NCI-H2196 treated with DMSO at 0.1 percent for 48 hours (cell line): ENCODE data around the gene EFCAB5.
"Not testable (repeated sequence)": the region's sequence is repeated elsewhere in the genome, so short reads cannot be mapped to it uniquely, and the experiment has no call there.

Source experiments
- DNase-seq: peaks from one replicate; lab custom pipeline; 2025; ENCODE audit not compliant: unreplicated experiment; lab: John Stamatoyannopoulos, UW

The EFCAB5 gene

DNA sequence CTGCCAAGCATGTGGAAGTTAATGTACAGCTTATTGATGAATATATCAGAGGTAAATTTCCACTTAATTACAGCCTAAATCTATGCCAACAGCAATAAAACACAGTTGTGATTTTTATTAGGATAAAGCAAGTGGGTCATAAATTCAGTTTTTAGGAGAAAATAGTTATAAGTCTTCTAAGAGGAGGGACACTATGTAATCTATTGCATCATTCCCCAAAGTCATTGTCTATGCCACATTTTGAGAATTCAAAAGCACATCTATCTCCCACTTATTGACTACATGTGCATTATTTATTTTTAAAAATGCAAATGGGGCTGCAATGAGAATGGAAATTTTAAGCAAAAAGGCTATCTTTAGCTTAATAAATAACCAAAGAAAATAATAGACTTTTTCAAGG is 151.5 kb downstream of the EFCAB5 start:
- DNase-seq = no peak

DNA sequence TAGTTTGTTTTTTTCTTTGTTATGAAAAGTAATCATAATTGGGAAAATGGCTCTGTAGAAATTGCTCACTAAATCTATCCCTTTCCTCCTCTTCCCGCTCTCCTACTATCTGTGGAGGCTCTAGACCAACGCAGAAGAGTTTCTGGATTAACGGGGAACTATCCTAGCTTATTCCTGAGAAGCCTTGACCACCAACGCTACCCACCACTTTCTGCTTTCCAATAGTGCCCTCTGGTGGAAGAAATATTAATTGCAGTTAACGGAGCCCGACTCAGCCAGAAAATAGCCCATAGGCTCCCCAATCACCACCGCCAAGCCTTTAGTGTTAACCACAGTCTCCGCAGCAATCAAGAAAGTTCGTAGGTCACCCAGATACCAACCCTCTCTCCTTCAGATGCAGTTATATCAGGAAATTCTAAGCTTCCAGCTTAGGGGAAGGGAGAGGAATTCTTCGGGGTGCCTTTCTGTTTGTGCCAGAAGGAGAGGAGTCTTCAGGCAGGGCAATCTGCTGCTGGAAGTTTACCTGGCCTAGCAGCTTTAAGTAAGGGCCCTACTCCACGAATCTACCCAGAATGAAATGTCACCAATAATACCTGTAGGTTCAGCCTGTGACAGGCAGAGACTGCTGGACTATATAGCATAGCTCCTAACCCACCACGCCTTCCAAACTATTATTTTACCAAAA is 152.2 kb downstream of the EFCAB5 start:
- no peak for DNase-seq

DNA sequence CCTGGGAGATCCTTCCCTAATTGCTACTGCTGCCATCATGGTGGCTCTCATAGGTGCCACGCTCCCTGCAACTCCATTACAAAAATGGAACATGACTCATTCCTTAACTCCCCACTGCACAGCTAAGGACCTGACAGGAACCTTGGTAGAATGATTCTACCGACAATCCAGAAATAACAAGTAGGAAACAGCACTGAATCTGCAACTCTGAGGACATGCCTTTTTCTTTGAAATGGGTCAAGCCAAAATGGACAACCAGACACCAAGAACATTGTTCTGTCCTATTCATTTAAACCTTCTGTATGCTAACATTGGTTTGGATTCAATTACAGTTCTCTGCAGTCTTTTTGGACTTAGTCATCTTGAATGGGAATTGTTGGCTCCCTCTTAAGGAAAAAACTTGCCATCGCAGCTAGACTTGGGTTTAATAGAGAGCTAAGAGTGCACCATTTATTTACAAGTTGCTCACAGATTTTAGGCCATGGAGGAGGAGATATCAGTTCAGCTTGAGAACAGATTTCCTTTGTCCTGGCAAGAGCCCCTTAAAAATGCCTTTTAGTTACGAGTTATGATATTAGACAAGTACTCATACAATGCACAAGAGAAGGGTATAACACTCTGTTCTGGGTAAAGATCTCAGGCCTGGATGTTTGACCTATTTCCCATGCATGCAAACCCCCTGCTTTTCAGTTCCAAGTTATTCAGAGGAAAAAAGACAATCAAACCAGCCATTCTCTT is 154.2 kb downstream of the EFCAB5 start:
- DNase-seq = no peak

DNA sequence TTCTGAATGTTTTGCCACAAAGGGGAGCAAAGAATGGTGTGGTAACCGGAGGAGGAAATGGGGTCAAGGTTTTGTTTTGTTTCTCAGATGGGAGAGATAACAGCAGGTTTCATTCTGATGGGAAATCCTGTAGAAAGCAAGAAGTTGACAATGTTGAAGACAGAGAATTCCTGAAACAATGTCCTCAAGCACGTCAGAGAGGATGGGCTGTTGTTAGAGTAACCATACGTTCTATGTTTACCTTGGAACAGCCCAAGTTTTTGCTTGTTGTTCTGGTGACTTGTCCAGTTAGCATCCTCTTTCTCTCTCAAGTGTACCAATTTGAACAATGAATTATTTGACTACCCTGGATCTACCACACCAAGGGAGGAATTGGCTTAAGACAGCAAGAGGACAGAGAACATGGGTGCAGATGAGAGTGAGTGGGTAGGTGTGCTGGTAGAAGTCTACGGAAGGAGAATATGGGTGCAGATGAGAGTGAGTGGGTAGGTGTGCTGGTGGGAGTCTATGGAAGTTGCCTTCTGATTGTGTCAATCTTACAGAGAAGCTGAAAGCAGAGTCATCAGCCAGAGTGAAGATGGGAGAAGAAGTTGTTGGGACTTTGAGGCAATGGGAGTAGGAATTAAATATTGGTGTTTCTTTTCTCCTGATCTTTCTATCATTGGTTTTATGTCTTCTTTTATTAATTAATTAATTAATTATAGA is 160.4 kb downstream of the EFCAB5 start:
- DNase-seq = no peak

DNA sequence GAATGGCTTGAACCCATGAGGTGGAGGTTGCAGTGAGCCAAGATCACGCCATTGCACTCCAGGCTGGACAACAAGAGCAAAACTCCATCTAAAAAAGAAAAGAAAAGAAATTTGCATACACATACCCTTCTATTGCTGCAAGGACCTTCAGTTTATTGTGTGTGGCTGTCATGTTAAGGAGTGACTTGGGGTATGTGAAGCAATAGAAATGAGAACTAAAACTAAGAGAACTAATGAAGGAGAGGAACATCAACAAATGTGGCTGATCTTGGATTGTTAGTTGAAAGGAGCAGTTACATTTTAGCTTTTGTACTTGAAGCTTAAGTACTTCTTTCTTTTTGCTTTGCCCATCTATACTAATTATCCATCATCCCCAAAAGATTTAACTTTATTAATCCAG is 162.5 kb downstream of the EFCAB5 start:
- no peak for DNase-seq

DNA sequence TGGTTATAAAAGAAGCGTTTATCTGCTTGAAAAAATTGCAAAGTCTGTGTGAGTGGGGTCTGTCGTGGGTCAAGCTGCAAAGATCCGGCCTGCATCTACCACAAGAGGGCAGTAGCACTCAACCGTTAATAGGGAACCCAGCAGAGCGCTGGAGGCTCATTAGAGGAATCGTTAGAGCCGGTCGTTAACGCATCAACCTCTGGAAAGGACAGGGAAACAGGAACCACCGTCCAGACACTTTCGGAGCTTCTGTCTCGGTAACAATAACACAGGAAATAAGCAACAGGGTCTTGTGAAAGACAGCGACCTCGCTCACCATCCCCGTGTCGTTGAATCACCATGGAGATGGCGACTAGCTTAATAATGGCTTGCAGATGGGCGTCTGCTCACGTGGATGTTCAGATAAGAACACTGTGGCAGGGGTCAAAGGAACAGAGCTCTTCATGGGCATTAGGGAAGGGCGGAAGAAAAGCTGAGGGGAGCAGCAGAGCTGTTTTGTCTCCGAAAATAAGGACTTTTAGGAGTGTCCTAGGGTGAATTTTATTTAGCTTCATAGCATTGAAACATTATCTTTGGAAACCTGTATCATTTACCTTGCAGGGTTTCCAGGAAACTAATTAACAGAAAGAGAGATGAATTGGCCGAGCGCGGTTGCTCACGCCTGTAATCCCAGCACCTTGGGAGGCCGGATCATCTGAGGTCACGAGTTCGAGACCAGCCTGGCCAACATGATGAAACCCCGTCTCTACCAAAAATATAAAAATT is 163.3 kb downstream of the EFCAB5 start:
- DNase-seq = peak; percentile 18

DNA sequence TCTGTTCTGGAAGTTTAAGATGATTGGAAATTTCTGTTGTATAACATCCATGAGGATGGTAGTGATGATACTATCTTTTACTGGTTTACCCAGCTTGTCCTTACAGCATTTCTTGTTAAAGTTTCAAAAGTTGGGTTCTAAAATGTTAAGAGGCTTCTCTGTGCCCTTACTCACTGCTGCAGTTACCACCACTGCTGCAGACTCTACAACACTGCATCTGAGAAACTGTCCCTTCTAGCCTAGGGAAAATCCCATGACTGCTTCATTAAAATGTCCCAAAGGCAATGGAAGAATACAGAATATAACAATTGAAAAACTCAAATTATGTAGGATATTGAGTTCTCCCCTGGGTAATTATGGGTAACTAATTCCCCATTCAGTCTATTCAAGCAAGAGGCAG is 171.4 kb downstream of the EFCAB5 start:
- DNase-seq = no peak

DNA sequence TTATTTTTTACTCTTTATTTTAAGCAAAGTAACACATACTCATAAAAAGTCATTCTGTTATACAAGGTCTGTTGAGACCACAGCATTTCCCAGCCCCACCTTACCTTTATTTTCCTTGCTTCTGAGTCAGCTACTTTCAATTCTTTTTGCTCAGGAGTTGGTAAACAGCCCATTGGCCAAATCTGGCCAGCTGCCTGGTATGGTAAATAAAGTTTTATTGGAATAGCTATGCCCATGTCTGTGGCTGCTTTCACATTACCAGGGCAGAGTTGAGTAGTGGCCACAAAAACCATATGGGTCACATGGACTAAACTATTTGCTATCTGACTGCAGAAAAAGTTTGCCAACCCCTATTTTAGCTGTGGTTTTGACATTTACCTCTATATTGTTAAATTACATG is 171.8 kb downstream of the EFCAB5 start:
- DNase-seq = no peak

DNA sequence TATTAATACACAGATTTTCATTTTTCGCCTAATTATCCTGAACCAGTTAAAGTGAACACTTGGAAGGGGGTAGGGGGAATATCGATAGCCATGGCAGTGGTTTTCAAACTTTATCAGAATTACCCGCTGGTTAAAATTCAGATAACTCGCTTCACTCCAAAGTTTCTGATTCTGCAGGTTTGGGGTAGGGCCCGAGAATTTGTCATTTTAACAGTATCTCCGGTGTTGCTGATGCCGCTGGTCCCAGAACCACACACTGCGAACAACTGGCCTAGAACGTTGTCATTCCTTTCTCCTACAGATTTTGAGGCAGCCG is 174.9 kb downstream of the EFCAB5 start:
- DNase-seq = no peak

DNA sequence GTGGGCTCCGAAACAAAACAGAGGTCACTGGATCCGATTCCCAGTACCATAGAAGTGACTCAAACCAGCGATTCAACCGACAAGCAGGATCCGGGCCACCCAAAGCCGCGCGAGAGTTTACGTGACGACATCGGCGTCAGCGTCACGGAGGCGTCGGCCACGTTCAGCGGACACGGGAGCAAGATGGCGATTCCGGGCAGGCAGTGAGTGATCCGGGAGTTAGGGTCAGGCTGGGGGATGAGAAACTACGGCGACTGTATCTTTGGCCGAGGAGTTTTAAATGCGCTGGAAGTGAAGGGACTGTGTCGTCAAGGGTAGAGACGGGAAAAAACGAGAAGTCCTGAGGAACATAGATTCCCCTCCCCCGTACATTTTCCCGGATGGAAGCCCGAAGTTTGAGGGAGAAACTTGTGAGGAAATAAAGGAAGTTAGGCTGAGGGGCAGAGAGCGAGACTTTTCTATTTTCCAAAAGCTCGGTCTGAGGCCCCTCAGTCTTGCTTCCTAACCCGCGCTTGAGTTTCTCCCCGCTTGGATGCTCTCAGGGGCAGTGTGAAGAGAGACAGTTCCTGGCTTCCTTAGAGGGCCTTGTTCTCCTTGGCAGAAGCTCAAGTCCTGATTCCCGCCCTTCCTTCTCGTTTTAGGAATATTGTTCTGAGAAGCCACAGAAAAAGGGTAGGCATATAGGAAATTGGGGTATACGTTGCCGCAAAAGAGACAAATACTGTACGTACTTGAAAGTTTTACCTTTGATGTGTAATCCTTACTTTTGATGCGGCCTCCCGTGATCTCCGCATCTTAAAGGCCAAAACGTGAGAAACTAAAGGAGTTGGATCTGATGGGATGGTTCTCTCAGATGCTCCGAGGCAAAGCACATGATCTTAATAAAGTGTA is 175.5 kb downstream of the EFCAB5 start, which contains the start of gene NSRP1:
TSS of gene NSRP1 (plus strand) at position 156 of the 891 bp plus-strand sequence. CDS start at position 184, 28 bp downstream.
- DNase-seq = peak; percentile 52

DNA sequence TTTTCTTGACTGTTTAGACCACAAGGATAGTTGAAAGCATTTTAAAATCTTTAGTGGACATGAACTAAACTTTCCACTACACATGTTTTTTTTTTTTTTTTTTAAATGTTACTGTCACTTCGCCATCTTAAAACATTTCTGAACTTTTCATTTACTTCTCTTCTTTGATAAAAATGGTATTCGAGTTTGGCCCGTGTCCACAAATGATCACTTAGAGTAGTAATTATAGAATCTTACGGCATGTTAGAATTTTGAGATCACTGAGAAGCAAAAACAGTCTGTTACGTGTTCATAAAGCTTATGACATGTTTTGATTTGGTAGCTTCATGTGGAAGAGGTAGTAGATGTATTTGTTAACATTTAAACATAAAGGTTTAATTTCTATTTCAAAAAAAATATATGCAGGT is 176.2 kb downstream of the EFCAB5 start:
- DNase-seq = no peak

DNA sequence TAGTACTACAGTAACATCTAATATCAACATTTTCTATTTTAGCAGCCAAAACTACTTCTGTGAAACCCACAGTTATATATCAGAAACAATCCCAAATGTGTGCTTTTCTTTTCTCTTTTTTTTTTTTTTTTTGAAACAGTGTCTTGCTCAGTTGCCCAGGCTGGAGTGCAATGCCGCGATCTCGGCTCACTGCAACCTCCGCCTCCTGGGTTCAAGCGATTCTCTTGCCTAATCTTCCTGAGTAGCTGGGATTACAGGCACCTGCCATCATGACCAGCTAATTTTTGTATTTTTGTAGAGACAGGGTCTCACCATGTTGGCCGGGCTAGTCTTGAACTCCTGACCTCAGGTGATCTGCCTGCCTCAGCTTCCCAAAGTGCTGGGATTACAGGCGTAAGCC is 177.2 kb downstream of the EFCAB5 start:
- DNase-seq = not testable (repeated sequence)

DNA sequence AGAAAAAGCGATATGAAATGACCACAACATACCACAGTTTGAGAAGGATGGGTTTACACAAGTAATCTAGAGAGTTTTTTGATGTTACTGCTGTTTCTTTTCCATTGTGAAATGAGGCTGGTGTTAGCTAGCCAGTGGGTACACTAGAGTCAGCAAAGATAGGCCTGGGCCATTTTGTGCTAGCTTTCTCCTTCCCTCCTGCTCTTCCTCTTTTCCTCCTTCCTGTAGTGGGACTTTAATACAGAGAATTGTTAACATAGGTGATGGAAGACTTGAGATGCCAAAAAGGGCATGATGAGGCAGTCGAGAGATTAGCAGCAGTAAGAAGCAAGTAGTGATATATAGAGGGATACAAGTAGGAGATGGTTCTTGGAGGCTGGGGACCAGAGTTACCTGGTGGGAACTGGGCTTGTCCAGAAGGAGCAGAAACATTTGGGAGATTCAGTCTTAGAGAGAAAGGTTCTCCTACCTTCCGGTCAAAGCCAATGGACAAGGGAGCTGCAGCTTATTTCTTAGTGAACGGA is 182.9 kb downstream of the EFCAB5 start:
- no peak for DNase-seq

DNA sequence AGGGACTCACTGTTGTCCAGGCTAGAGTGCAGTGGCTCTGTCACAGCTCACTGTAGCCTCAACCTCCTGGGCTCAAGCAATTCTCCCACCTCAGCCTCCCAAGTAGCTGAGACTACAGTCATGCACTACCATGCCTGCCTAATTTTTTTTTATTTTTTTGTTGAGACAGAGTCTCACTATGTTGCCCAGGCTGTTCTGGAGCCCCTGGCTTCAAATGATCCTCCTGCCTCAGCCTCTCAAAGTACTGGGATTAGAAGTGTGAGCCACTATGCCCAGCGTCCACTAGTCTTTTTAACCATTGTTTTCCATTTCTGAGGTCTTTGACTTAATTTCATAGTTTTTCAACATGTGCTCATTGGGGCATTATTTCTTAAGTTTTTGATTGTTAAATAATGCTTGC is 188.7 kb downstream of the EFCAB5 start:
- DNase-seq = no peak

DNA sequence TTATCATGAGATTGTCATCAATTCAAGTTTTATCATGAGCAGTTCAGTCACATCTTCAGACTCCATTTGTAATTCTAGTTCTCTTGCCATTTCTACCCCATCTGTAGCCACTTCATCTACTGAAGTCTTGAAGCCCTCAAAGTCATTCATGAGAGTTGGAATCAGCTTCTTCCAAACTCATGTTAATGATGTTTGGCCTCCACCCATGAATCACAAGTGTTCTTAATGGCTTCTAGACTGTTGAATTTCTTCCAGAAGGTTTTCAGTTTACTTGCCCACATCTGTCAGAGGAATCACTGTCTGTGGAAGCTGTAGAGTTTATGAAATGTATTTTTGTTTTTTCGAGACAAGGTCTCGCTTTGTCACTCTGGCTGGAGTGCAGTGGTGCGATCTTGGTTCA is 191.2 kb downstream of the EFCAB5 start:
- no peak for DNase-seq

DNA sequence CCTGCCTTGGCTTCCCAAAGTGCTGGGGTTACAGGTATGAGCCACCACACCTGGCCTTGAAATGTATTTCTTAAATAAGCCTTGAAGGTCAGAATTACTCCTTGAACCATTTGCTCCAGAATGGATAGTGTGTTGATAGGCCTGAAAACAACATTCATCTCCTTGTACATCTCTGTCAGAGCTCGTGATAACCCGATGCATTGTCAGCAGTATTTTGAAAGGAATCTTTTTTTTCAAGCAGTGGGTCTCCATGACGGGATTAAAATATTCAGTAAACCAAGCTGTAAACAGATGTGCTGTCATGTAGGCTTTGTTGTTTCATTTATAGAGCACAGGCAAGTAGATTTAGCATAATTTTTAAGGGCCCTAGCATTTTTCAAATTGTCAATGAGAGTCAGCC is 191.8 kb downstream of the EFCAB5 start:
- DNase-seq = no peak

DNA sequence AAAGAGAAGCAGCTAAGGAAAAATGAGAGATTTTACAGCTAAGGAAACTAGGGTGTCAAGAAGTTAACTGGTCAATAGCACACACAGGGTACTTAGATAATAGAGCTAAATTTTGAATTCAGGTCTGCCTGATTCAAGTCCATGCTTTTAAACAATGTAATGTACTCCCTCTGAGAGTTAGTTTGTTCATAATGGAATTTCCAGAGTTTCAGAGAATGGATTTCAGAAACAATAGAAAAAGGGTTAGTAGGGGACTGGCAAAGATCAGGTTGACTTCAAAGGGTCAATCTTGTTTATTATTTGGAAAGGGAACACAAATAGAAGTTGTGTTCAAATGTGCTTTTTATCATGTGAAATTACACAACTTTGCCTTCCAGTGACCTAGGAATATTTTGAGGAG is 193.1 kb downstream of the EFCAB5 start:
- DNase-seq = no peak

DNA sequence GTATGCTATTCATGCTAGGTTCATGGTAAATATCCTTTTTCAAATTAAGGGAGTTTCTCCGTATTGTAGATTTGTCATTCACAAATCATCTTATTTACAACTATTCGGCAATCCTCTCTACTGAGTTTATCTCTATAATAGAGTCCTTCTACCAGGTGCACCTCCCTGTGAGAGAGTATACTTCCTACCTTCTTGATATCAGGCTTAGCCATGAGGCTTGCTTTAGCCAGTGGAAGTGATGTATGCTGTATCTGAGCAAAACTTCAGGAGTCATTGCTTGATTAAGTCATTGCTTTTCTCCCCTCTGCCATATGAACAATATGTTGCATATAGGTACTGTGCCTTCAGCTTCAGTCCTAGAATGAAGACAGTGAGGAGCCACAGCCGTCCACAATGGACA is 195.7 kb downstream of the EFCAB5 start:
- DNase-seq = no peak

DNA sequence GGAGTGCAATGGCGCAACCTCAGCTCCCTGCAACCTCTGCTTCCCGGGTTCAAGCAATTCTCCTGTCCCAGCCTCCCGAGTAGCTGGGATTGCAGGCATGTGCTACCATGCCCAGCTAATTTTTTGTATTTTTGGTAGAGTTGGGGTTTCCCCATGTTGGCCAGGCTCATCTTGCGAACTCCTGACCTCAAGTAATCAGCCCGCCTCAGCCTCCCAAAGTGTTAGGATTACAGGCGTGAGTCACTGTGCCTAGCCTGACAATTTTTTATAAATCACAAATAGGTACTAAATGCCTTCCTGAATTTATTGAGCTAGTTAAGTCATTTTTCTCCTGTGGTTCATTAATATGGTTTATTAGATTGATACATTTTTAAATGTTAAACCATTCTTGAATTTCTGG is 206.4 kb downstream of the EFCAB5 start:
- DNase-seq = not testable (repeated sequence)

DNA sequence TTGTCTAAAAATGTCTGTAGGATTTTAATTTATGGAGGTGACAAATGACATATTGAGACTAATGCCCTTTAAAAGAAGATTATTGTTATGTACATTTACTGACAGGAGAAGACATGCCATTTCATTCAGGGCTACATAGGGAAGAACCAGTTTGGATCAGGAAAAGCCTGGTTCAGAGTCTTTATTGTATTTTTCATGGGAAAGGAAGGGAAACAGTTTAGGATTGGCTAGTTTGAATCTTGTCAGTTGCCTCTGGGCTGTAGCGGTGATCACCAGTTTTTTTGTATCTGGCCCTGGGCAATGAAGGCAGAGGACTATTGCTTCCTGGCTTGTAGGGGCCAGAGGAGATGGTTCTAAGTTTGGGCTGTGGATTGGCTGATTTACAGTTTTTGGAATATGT is 206.9 kb downstream of the EFCAB5 start:
- no peak for DNase-seq
